GM13976 (cell line): ENCODE results near the gene FBRS.

Experiments
- DNase-seq: peaks from one replicate; pipeline ENCODE4 v3.0.0; 2012; ENCODE audit warnings: low spot score
- in situ Hi-C: fragments of 300-500 bp; cut with MboI; formaldehyde crosslinking; loops from one replicate; pipeline ENCODE4 v1.12.0; 2022; ENCODE audit warnings: low sequenced_read_pairs, mixed read lengths, inconsistent platforms; ENCODE audit not compliant: unreplicated experiment
- TF ChIP-seq, protein P1 (sequence below): IDR thresholded peaks from 2 replicates; pipeline ENCODE4 v1.5.1; 2012; ENCODE audit warnings: borderline replicate concordance, mild to moderate bottlenecking; ENCODE audit not compliant: insufficient read depth; ENCODE audit errors: extremely low read depth, missing control alignments, control extremely low read depth

Gene FBRS

DNA sequence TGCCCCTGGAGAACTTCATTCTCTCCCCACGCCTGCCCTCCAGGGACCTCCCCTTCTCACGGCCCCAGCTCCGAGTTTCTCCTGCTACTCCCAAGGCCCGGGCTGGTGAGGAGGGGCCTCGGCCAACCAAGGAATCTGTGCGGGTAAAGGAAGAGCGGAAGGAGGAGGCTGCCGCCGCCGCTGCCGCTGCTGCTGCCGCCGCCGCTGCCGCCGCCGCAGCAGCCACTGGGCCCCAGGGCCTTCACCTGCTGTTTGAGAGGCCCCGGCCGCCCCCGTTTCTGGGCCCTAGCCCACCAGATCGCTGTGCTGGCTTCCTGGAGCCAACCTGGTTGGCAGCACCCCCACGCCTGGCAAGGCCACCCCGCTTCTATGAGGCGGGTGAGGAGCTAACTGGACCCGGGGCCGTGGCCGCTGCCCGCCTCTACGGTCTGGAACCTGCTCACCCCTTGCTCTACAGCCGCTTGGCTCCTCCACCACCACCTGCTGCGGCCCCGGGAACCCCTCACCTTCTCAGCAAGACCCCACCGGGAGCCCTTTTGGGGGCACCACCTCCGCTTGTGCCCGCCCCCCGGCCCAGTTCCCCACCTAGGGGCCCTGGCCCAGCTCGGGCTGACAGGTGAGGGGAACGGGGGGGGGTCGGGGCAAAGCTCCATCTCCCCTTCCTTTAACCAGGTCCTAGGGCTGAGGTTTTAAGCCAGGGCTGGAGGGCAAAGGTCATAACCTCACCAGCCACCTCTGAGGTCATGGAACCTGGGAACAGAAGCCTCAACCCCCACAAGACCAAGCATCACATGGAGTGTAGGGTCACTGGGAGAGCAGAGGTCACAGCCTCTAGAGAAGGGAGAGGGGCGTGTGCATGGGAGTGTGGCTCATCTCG, 11.0 kb downstream of the FBRS start:
- in situ Hi-C loops, result no loop called here
- TF ChIP-seq, protein P1, sequence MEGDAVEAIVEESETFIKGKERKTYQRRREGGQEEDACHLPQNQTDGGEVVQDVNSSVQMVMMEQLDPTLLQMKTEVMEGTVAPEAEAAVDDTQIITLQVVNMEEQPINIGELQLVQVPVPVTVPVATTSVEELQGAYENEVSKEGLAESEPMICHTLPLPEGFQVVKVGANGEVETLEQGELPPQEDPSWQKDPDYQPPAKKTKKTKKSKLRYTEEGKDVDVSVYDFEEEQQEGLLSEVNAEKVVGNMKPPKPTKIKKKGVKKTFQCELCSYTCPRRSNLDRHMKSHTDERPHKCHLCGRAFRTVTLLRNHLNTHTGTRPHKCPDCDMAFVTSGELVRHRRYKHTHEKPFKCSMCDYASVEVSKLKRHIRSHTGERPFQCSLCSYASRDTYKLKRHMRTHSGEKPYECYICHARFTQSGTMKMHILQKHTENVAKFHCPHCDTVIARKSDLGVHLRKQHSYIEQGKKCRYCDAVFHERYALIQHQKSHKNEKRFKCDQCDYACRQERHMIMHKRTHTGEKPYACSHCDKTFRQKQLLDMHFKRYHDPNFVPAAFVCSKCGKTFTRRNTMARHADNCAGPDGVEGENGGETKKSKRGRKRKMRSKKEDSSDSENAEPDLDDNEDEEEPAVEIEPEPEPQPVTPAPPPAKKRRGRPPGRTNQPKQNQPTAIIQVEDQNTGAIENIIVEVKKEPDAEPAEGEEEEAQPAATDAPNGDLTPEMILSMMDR, result no peak
- no peak for DNase-seq

DNA sequence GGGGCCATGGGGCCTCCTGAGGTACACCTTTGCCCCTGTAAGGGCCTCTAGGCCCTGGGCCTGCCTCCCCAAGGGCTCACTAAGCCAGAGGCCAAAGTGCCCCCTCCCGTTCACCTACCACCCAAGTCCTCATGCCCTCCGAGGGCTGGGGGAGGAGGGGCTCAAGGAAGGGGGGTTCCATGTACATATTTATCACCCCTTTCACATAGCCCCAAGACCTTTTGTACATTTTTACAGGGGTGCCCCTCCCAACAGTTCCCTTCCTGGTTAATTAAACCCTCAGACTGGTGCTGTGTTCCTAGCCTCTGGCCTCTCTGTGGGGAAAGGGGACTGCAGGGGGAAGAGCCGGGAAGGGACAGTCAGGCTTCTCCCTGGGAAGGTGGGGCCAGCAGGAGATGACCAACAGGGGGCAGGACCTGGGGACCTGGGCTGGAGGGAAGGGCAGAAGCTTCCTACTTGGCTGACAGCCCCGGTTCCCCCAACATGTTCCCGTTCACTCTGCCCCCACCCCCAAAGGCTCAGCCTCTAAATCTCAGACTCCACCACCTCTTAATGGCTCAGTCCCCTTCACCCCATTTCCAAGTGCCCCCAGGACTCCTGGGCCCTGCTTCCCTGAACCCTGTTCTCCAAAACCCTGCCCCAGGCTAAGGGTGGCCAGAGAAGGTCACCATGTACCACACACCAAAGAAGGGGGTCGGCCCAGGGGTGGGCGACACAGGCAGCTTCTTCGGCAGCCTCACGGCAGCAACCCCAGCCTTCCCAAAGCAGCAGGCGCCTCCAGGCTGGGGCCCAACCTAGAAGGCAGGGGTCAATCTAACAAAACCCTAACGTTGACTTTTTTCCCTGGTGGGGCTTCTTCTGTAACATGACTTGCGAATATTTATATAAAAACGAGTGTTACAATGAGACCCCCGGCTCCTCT, 11.9 kb downstream of the FBRS start:
- TF ChIP-seq, protein P1, result no peak
- in situ Hi-C loops, result no loop called here
- no peak for DNase-seq

DNA sequence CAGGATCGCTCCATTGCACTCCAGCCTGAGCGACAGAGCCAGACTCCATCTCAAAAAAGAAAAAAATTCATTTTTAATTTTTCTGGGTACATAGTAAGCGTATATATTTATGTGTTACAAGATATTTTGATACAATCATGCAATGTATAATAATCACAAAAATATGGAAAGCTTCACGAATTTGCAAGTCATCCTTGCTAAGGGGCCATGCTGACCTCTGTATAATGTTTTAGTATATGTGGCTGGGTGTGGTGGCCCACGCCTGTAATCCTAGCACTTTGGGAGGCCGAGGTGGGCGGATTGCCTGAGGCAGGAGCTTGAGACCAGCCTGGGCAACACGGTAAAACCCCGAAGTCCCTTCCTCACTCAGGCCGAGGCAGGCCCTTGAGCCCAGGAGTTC, 16.9 kb downstream of the FBRS start:
- TF ChIP-seq, protein P1, result no peak
- in situ Hi-C loops, result no loop called here
- no peak for DNase-seq

DNA sequence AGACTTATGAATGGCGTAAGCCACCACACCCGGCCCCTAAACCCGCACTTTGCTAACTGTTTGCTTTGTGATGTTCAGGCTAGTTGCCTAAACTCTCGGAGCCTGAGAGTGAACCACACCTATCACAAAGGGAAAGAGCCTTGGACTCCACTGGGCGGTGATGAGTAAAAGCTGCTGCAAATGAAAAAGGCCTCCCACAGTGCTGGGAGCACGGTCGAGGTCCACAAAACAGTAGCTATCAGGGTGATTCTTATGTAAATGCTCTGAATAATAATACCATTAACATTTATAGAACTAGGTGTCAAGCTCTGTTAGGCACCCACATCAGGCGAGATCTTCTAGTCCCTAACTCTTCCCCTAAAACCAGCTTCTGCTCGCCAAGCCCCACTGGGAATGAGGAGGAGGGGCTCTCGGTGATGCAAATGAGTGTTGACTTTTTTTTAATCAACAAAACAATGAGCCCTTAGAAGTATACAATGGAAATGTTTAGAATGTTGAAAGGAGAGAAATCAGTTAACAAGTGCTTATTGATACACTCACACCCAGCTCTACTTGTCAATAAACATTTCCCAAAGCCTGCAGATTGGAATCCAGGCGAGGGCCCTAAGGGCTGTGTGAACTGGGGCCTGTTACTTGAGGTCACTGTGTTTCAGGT, 19.8 kb downstream of the FBRS start:
- DNase-seq, result no peak
- in situ Hi-C loops, result no loop called here
- TF ChIP-seq, protein P1, result no peak

DNA sequence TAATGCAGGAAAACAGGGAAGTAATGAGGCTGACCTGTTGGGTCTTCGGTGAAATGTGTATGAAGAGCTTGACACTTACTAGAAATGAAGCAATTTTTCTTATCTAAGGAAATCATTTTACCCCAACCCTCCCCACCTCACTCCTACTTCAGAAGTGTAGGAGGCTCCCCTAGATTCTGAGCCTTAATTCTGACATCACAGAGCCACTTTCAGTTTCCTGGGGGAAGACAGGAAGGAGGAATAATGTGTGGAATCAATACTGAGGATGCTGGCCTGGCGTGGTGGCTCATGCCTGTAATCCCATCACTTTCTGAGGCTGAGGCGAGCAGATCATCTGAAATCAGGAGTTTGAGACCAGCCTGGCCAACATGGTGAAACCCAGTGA, 20.3 kb downstream of the FBRS start:
- no peak for DNase-seq
- TF ChIP-seq, protein P1, result no peak
- in situ Hi-C loops, result no loop called here

DNA sequence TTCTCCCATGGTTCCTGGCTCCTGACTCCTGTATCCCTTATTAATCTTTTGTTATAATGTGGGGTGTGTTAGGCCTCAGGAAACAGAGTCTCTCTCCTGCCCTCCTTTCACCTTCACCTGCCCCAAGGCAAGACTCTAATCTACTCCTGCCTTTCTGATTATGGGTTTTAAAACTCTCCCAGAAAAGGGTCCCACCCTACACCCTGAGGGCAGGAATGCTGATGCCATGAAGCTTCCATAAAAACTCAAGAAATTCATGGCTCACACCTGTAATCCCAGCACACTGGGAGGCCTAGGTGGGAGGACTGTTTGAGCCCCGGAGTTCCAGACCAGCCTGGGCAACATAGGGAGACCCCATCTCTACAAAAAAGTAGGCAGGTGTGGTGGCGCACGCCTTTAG, 22.1 kb downstream of the FBRS start:
- in situ Hi-C loops, result no loop called here
- no peak for DNase-seq
- TF ChIP-seq, protein P1, result no peak
